Activated CD8-positive, alpha-beta T cell treated with anti-CD3 and anti-CD28 coated beads for 36 hours (primary cell): Measurements from ENCODE around the gene MAN2C1. TPM values are rescaled to one million over a fixed set of nuclear protein-coding genes. Genes with fewer than 3 reads are reported as not detected.

Source experiments
- ATAC-seq: fragments of 200-7000 bp; cut with Tn5 transposase; one replicate; pipeline ENCODE4 v1.10.0; 2021; ENCODE audit warnings: mild to moderate bottlenecking, moderate library complexity
- CTCF ChIA-PET: fragments of 350-600 bp; sonication (Branson Sonifier 250); formaldehyde crosslinking; loops from one replicate; lab custom pipeline; 2021; ENCODE audit warnings: antibody characterized with exemption; lab: Charles Lee
- POLR2A ChIA-PET: fragments of 350-600 bp; sonication (Branson Sonifier 250); formaldehyde crosslinking; loops from one replicate; lab custom pipeline; 2021; ENCODE audit warnings: antibody characterized with exemption; lab: Charles Lee
- DNase-seq: peaks from one replicate; pipeline ENCODE4 v3.0.0-alpha.2; 2020
- H3K27ac Mint-ChIP-seq: one replicate; pipeline ENCODE4 v1.8.0; 2021; ENCODE audit warnings: mild to moderate bottlenecking, mixed read lengths
- H3K27me3 Mint-ChIP-seq: one replicate; pipeline ENCODE4 v1.8.0; 2021; ENCODE audit warnings: mixed read lengths
- H3K36me3 Mint-ChIP-seq: one replicate; pipeline ENCODE4 v1.8.0; 2021; ENCODE audit warnings: low read depth, mixed read lengths
- H3K4me1 Mint-ChIP-seq: one replicate; pipeline ENCODE4 v1.8.0; 2021; ENCODE audit warnings: low read depth, mixed read lengths
- H3K4me3 Mint-ChIP-seq: one replicate; pipeline ENCODE4 v1.8.0; 2021; ENCODE audit warnings: mild to moderate bottlenecking, moderate library complexity, mixed read lengths
- H3K9me3 Mint-ChIP-seq: one replicate; pipeline ENCODE4 v1.8.0; 2021; ENCODE audit warnings: mixed read lengths
- intact Hi-C: fragments of 100-400 bp; cut with micrococcal nuclease; formaldehyde crosslinking; loops from one replicate; pipeline ENCODE4 v1.10.0; 2022
- total RNA-seq, 2 experiments: library from RNA; stranded (reverse); gene quantifications; one replicate each; pipeline ENCODE4 v1.2.3, GENCODE V29; 2021
- TF ChIP-seq, protein P1 (sequence below): fragments of 200-600 bp; IDR thresholded peaks from one replicate; pipeline ENCODE4 v1.8.0; 2022; ENCODE audit warnings: antibody characterized with exemption, mild to moderate bottlenecking

Gene MAN2C1
- total RNA-seq, 2 experiments from 2014 or later, result 170 to 181 TPM

DNA sequence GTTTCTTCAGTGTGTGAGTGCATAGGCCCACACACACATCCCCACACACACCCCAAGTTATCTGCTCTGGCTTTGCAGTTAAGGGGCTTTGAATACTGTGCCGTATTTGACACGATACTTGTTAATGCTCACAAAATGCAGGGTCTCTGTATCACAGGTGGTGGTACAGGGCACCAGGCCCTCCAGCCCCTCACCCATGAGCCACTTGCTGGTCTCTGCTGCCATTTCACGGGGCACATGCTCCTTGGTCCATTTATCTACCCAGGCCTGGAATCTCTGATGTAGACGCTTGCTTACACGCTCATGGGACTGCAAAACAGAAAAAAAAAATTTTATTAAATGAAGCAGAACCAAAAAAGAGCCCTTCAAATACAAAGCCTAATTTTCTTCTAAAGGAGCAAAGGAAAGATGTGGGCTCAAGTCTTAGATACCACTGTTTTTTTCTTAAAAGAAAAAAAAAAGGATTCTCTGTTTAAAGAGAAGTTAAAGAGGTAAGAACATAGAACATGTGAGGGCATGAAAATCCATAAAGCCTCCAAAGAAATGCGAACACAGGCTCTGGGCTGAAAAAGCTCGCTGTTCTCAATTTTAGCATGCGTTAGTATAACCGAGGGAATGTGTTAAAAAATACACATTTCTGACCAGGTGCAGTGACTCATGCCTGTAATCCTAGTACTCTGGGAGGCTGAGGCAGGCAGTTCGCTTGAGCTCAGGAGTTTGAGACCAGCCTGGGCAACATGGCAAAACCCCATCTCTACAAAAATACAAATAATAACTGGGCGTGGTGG is 3.7 kb upstream of the MAN2C1 start:
- POLR2A ChIA-PET, result interaction anchor here (0.7 to 1.9 kb wide), 3 partner anchors 12 to 269 kb away, joined by 3 to 9 read pairs (median 3); partner anchors contain the start of gene SNUPN
- Mint-ChIP-seq H3K4me1 (peaks cover 19% of the 10 kb centered on the region), H3K9me3 (no peaks in the 10 kb centered on the region), H3K4me3 (no peak overlapping the region), H3K36me3 (peaks cover 48% of the 10 kb centered on the region), H3K27ac (peak overlapping the region; percentile 30), H3K27me3 (no peaks in the 10 kb centered on the region)
- intact Hi-C loops, result no loop called here
- CTCF ChIA-PET, result no interaction called here
- TF ChIP-seq, protein P1, sequence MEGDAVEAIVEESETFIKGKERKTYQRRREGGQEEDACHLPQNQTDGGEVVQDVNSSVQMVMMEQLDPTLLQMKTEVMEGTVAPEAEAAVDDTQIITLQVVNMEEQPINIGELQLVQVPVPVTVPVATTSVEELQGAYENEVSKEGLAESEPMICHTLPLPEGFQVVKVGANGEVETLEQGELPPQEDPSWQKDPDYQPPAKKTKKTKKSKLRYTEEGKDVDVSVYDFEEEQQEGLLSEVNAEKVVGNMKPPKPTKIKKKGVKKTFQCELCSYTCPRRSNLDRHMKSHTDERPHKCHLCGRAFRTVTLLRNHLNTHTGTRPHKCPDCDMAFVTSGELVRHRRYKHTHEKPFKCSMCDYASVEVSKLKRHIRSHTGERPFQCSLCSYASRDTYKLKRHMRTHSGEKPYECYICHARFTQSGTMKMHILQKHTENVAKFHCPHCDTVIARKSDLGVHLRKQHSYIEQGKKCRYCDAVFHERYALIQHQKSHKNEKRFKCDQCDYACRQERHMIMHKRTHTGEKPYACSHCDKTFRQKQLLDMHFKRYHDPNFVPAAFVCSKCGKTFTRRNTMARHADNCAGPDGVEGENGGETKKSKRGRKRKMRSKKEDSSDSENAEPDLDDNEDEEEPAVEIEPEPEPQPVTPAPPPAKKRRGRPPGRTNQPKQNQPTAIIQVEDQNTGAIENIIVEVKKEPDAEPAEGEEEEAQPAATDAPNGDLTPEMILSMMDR, result no peak
- no peak for DNase-seq
- no peak for ATAC-seq

DNA sequence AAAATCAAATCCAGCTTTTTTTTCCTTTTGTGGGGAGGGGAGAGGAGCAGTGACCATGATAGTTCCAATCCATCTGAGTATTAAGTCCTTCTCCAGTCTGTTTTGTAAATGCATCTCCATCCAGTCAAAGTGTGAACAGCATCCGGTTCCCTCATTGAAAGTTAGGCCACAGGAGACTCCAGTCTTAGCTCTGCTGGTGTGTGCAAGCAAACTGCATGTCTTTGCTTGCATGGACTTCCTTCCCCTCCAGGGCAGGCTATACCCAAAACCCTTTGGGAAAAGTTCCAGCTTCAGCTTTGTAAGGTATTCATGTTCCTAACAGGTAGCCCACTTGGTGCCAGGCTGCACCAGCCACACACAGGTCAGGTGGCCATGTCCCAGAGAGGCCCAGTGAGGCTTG is 3.1 kb upstream of the MAN2C1 start:
- CTCF ChIA-PET, result interaction anchor here (1.0 kb wide), 1 partner anchor 270 kb away, joined by 3 read pairs; no protein-coding TSS in a partner anchor

DNA sequence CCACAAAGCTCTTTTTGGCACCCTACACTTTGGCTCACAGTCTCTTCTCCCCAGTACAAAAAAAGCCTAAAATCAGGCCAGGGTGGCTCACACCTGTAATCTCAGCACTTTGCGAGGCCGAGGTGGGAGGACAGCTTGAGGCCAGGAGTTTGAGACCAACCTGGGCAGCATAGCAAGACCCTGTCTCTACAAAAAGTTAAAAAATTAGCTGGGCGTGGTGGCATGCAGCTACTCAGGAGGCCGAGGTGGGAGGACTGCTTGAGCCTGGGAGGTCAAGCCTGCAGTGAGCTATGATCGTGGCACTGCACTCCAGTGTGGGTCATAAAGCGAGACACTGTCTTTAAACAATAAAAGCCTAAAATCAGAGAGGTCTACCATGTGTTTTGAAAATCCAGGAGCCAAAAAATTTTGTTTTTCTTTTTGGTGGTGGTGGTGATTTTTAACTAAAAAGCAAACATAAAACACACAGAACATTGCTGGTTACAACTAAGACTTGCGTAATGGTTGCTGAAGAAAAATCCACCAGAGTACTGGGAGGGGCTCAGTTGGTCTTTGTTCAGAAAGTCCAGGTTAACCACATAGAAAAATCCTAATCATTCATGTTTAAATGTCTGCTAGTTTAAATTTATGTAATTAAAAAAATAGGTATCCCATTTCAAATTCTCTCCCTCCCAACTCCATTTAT is 1.6 kb upstream of the MAN2C1 start:
- intact Hi-C loops, result loop anchor here (5.0 to 10.0 kb wide), 2 partner anchors 82 to 275 kb away; partner anchors contain the start of genes IMP3, SIN3A and SNX33
- ChIA-PET CTCF (interaction anchor here (0.6 to 3.3 kb wide), 4 partner anchors 18 to 270 kb away, joined by 3 to 25 read pairs (median 3); partner anchors contain the start of gene IMP3), POLR2A (interaction anchor here (1.3 to 6.2 kb wide), 4 partner anchors 18 to 85 kb away, joined by 3 to 81 read pairs (median 18); partner anchors contain the start of gene NEIL1)
- no peak for DNase-seq
- TF ChIP-seq, protein P1, result no peak
- ATAC-seq, result no peak
- Mint-ChIP-seq H3K27me3 (no peaks in the 10 kb centered on the region), H3K4me3 (peak overlapping the region; percentile 92), H3K36me3 (peaks cover 45% of the 10 kb centered on the region), H3K9me3 (no peaks in the 10 kb centered on the region), H3K27ac (peak overlapping the region; percentile 94), H3K4me1 (peaks cover 23% of the 10 kb centered on the region)

More for the DNA sequence above, 3.1 kb upstream of the MAN2C1 start:
- H3K27ac Mint-ChIP-seq, result peak overlapping the region; percentile 44
- no peaks in the 10 kb centered on the region for H3K27me3 Mint-ChIP-seq
- DNase-seq (no peak), ATAC-seq (no peak)
- TF ChIP-seq, protein P1, result no peak
- no peak overlapping the region for H3K4me3 Mint-ChIP-seq
- peaks cover 23% of the 10 kb centered on the region for H3K4me1 Mint-ChIP-seq
- peaks cover 50% of the 10 kb centered on the region for H3K36me3 Mint-ChIP-seq
- H3K9me3 Mint-ChIP-seq, result no peaks in the 10 kb centered on the region
- POLR2A ChIA-PET, result interaction anchor here (0.7 to 6.2 kb wide), 5 partner anchors 12 to 269 kb away, joined by 3 to 81 read pairs (median 3); partner anchors contain the start of genes NEIL1 and SNUPN
- intact Hi-C loops, result no loop called here

DNA sequence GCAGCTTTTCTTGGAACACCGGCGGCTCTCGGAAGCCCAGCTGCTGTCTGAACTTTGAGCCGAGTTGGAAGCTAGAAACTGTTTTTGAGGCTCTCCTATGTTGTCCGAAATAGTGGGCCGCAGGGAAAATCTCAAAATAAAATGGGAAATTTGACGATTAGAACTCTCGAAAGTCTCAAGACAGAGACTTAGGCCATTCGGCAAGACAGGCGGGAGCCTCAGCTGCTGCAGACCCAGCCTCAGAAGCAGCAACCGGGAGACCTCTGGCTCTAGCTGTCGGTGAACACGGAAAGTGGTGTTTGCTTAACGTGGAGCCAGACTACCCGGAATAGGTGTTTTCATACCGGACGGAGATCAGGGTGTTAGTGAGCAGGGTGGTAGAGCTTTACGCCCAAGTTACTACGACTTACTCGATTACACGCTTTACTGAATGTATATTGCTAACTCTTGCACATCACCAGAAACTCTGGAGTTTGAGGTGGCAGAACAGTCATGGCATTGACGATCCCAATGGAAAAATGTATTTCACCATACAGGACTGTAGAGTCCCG is 357 bp upstream of the MAN2C1 start:
- Mint-ChIP-seq H3K9me3 (no peaks in the 10 kb centered on the region), H3K27ac (peak overlapping the region; percentile 94), H3K36me3 (peaks cover 42% of the 10 kb centered on the region), H3K27me3 (no peaks in the 10 kb centered on the region), H3K4me3 (peak overlapping the region; percentile 92), H3K4me1 (peaks cover 23% of the 10 kb centered on the region)
- ATAC-seq (no peak), DNase-seq (peak; percentile 32)
- intact Hi-C loops, result loop anchor here (5.0 to 10.0 kb wide), 2 partner anchors 84 to 276 kb away; partner anchors contain the start of genes IMP3, SIN3A and SNX33
- POLR2A ChIA-PET, result interaction anchor here (0.7 to 6.2 kb wide), 20 partner anchors 8 to 458 kb away, joined by 3 to 81 read pairs (median 7); partner anchors contain the start of genes IMP3, NEIL1, SIN3A and SNX33
- TF ChIP-seq, protein P1, result no peak
- CTCF ChIA-PET, result interaction anchor here (1.2 to 4.0 kb wide), 17 partner anchors 10 to 315 kb away, joined by 3 to 37 read pairs (median 12); partner anchors contain the start of genes IMP3, PTPN9, SIN3A and SNX33
